Mesothelial cell of epicardium (in vitro differentiated cells): Measurements from ENCODE around the gene TRMT1. TPM values are rescaled to one million over a fixed set of nuclear protein-coding genes. Genes with fewer than 3 reads are reported as not detected.

Experiments used
- DNase-seq, 2 experiments: peaks; one replicate each; pipeline ENCODE4 v3.0.0; 2021; ENCODE audit warnings: low spot score in 2 of 2; ENCODE audit not compliant: unreplicated experiment in 2 of 2
- H3K27ac Mint-ChIP-seq: 2 replicates; pipeline ENCODE4 v1.8.0; 2021; ENCODE audit warnings: mixed read lengths
- H3K27me3 Mint-ChIP-seq: 2 replicates; pipeline ENCODE4 v1.8.0; 2021; ENCODE audit warnings: low read depth, mixed read lengths
- H3K36me3 Mint-ChIP-seq: 2 replicates; pipeline ENCODE4 v1.8.0; 2021; ENCODE audit warnings: mixed read lengths
- H3K4me1 Mint-ChIP-seq: 2 replicates; pipeline ENCODE4 v1.8.0; 2021; ENCODE audit warnings: mixed read lengths
- H3K4me3 Mint-ChIP-seq: 2 replicates; pipeline ENCODE4 v1.8.0; 2021; ENCODE audit warnings: mild to moderate bottlenecking, moderate library complexity, mixed read lengths
- H3K9me3 Mint-ChIP-seq: 2 replicates; pipeline ENCODE4 v1.8.0; 2021; ENCODE audit warnings: mixed read lengths
- CTCF ChIP-seq: fragments of 200-600 bp; sonication (generic); IDR thresholded peaks from one replicate; pipeline ENCODE4 v1.5.0; 2021; ENCODE audit warnings: antibody characterized with exemption; ENCODE audit not compliant: unreplicated experiment
- total RNA-seq: library from RNA; stranded (reverse); gene quantifications from 3 replicates; pipeline ENCODE4 v1.2.1, GENCODE V29; 2021

Gene TRMT1
- total RNA-seq, 1 donor from 2014 or later, result 57.0 TPM

GRCh38 chr19:13162724-13163608, 46.4 kb upstream of the TRMT1 start:
- H3K4me3 Mint-ChIP-seq, result peak overlapping the region; percentile 65
- H3K27me3 Mint-ChIP-seq, result no peaks in the 10 kb centered on the region
- no peak for TF ChIP-seq CTCF
- DNase-seq, result peak; percentile 88 to 94
- H3K36me3 Mint-ChIP-seq, result no peaks in the 10 kb centered on the region
- H3K27ac Mint-ChIP-seq, result peak overlapping the region; percentile 98
- H3K4me1 Mint-ChIP-seq, result peaks cover 45% of the 10 kb centered on the region
- H3K9me3 Mint-ChIP-seq, result no peaks in the 10 kb centered on the region

- H3K9me3 Mint-ChIP-seq, result no peaks in the 10 kb centered on the region
- DNase-seq, result no peak
- peaks cover 48% of the 10 kb centered on the region for H3K4me1 Mint-ChIP-seq
- no peak for TF ChIP-seq CTCF
- no peak overlapping the region for H3K27ac Mint-ChIP-seq
- no peaks in the 10 kb centered on the region for H3K36me3 Mint-ChIP-seq
- H3K27me3 Mint-ChIP-seq, result no peaks in the 10 kb centered on the region
- no peak overlapping the region for H3K4me3 Mint-ChIP-seq
Measured at GRCh38 chr19:13160557-13160956, 44.0 kb upstream of the TRMT1 start.

GRCh38 chr19:13159713-13160112, 43.2 kb upstream of the TRMT1 start:
- DNase-seq, result no peak
- no peaks in the 10 kb centered on the region for H3K36me3 Mint-ChIP-seq
- TF ChIP-seq CTCF, result no peak
- no peaks in the 10 kb centered on the region for H3K9me3 Mint-ChIP-seq
- peaks cover 40% of the 10 kb centered on the region for H3K4me1 Mint-ChIP-seq
- no peak overlapping the region for H3K4me3 Mint-ChIP-seq
- no peaks in the 10 kb centered on the region for H3K27me3 Mint-ChIP-seq
- peak overlapping the region; percentile 64 for H3K27ac Mint-ChIP-seq

GRCh38 chr19:13155472-13156359, 39.2 kb upstream of the TRMT1 start:
- Mint-ChIP-seq H3K4me1 (peaks cover 24% of the 10 kb centered on the region), H3K36me3 (peaks cover 6% of the 10 kb centered on the region), H3K9me3 (no peaks in the 10 kb centered on the region), H3K4me3 (peak overlapping the region; percentile 100), H3K27ac (peak overlapping the region; percentile 98), H3K27me3 (no peaks in the 10 kb centered on the region)
- TF ChIP-seq CTCF, result no peak
- peak in 1 of 2 experiments; percentile 81 for DNase-seq

GRCh38 chr19:13154911-13155471, 38.5 kb upstream of the TRMT1 start:
- peak overlapping the region; percentile 98 for H3K27ac Mint-ChIP-seq
- H3K4me1 Mint-ChIP-seq, result peaks cover 24% of the 10 kb centered on the region
- H3K9me3 Mint-ChIP-seq, result no peaks in the 10 kb centered on the region
- DNase-seq, result peak; percentile 82 to 86
- peak overlapping the region; percentile 100 for H3K4me3 Mint-ChIP-seq
- TF ChIP-seq CTCF, result no peak
- H3K36me3 Mint-ChIP-seq, result peaks cover 6% of the 10 kb centered on the region
- H3K27me3 Mint-ChIP-seq, result no peaks in the 10 kb centered on the region
